HepG2 (cell line): Measurements from ENCODE around the gene HDAC4. TPM values are rescaled to one million over a fixed set of nuclear protein-coding genes. Genes with fewer than 3 reads are reported as not detected.

Source experiments
- ARNTL ChIP-seq: sonication (generic); formaldehyde crosslinking; IDR thresholded peaks from 2 replicates; pipeline ENCODE4 v1.4.0; 2020; ENCODE audit warnings: mild to moderate bottlenecking, missing genetic modification reagents
- ATM ChIP-seq: fragments of 450-650 bp; IDR thresholded peaks from 2 replicates; pipeline ENCODE4 v1.7.1; 2017; ENCODE audit warnings: mild to moderate bottlenecking, borderline replicate concordance
- BRCA1 ChIP-seq: sonication (generic); formaldehyde crosslinking; IDR thresholded peaks from 2 replicates; pipeline ENCODE4 v1.4.0; 2020; ENCODE audit warnings: missing genetic modification reagents
- FOXO1 ChIP-seq: sonication (generic); formaldehyde crosslinking; IDR thresholded peaks from 2 replicates; pipeline ENCODE4 v1.4.0; 2020; ENCODE audit warnings: missing genetic modification reagents
- GLMP ChIP-seq: sonication (generic); formaldehyde crosslinking; IDR thresholded peaks from 2 replicates; pipeline ENCODE4 v1.9.0; 2021; ENCODE audit warnings: missing genetic modification reagents, mild to moderate bottlenecking, borderline replicate concordance
- HNRNPL ChIP-seq: fragments of 200-400 bp; formaldehyde crosslinking; IDR thresholded peaks from 2 replicates; pipeline ENCODE4 v1.6.1; 2017; ENCODE audit warnings: mild to moderate bottlenecking, low read depth, low read length
- NR3C1 ChIP-seq: sonication (generic); formaldehyde crosslinking; IDR thresholded peaks from 2 replicates; pipeline ENCODE4 v1.4.0; 2020; ENCODE audit warnings: missing genetic modification reagents
- SP5 ChIP-seq: IDR thresholded peaks from 2 replicates; pipeline ENCODE4 v1.6.1; 2016; ENCODE audit warnings: low read depth, borderline replicate concordance
- SRF ChIP-seq: IDR thresholded peaks from 2 replicates; pipeline ENCODE4 v1.6.1; 2011; ENCODE audit warnings: mild to moderate bottlenecking, low read depth, low read length, moderate library complexity
- STAG1 ChIP-seq: sonication (generic); formaldehyde crosslinking; IDR thresholded peaks from 2 replicates; pipeline ENCODE4 v1.4.0; 2020; ENCODE audit warnings: missing genetic modification reagents
- ZBTB40 ChIP-seq, 2 experiments: fragments of 450-650 bp in 1 of 2; sonication (generic) in 1 of 2; formaldehyde crosslinking in 1 of 2; IDR thresholded peaks; 2 replicates each; pipeline versions ENCODE4 v1.6.1 to v1.8.0; 2016 to 2022; ENCODE audit warnings: antibody characterized with exemption in 1 of 2, mild to moderate bottlenecking in 1 of 2, missing genetic modification reagents in 1 of 2
- ZBTB42 ChIP-seq: sonication (generic); formaldehyde crosslinking; IDR thresholded peaks from 2 replicates; pipeline ENCODE4 v1.5.0; 2020; ENCODE audit warnings: mild to moderate bottlenecking, missing genetic modification reagents
- ZHX1 ChIP-seq: sonication (generic); formaldehyde crosslinking; IDR thresholded peaks from 2 replicates; pipeline ENCODE4 v1.8.1; 2022; ENCODE audit warnings: low read depth, mild to moderate bottlenecking, missing genetic modification reagents
- ZNF552 ChIP-seq: sonication (generic); formaldehyde crosslinking; IDR thresholded peaks from 2 replicates; pipeline ENCODE4 v1.9.0; 2022; ENCODE audit warnings: missing genetic modification reagents, mild to moderate bottlenecking, borderline replicate concordance
- ZNF564 ChIP-seq: sonication (generic); formaldehyde crosslinking; IDR thresholded peaks from 2 replicates; pipeline ENCODE4 v1.8.1; 2023; ENCODE audit warnings: mild to moderate bottlenecking, missing genetic modification reagents
- polyA plus RNA-seq, 8 experiments: library from polyadenylated mRNA; depleted of rRNA in 3 of 8; stranded (reverse) in 7 of 8; unstranded in 1 of 8; fragments of >200 nt; fragmentation: Illumina TruSeq in 4 of 8; extraction: Trizol in 4 of 8; gene quantifications; 2 replicates each; pipeline versions ENCODE4 v1.2.1 to v1.2.3, GENCODE V29; 2011 to 2016; ENCODE audit warnings: low read depth in 4 of 8, missing spikeins in 1 of 8, mixed read lengths in 1 of 8; ENCODE audit not compliant: insufficient read depth in 1 of 8
- total RNA-seq, 5 experiments: library from RNA; depleted of rRNA; stranded (reverse); fragments of >200 nt; fragmentation: Illumina TruSeq; extraction: Trizol; gene quantifications; 2 replicates each; pipeline ENCODE4 v1.2.3, GENCODE V29; 2016; ENCODE audit warnings: low read depth in 1 of 5

HDAC4 gene
- total and polyA plus RNA-seq, 2 of the 13 experiments (the other 11 are each of a cell fraction or from before 2014, with no cell fraction given): 10.1 to 11.5 TPM

GRCh38 chr2:239297142-239298004 is 103.4 kb downstream of the HDAC4 start (continued):
- TF ChIP-seq ZHX1 (CRISPR knock-in tag) (no peak), SP5 (CRISPR knock-in tag) (no peak), FOXO1 (CRISPR knock-in tag) (no peak), ZNF564 (no peak), GLMP (CRISPR knock-in tag) (no peak), NR3C1 (CRISPR knock-in tag) (no peak), ZNF552 (CRISPR knock-in tag) (no peak), BRCA1 (CRISPR knock-in tag) (no peak), STAG1 (no peak), HNRNPL (peak; percentile 69; the same call in 1 of the 2 replicates), SRF (no peak), ZBTB40 (IDR thresholded peaks at IDR 0.05) (no peak), ZBTB40 (CRISPR knock-in tag; IDR thresholded peaks at IDR 0.05) (0 out of 2 replicates have a peak, but pooled peaks have one; percentile 27), ZBTB42 (CRISPR knock-in tag) (no peak), ARNTL (CRISPR knock-in tag) (no peak), ATM (no peak)
